ENCODE measurements around the gene TIAM1.

Gene TIAM1

DNA sequence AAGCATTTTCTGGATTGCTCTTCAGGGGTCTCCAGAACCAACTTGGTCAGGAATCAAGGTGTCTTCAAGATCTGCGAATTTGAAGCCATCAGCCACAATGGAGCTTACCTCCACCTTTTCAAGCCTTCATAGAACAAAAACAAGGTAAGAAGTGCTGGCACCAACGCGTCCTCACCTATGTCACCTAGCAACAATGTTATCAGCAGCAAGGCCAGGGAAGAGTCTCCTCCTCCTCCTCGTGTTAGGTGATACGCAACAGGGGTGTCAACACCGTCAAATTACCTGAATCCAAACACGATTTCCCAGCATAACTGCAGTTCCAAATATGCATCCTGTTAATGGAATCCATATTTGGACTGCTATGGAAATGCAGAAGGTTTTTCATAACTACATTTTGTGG is 4.1 kb upstream of the TIAM1 start:
- H3K4me3 ChIP-seq (replicated peaks; ENCODE audit: low read depth, low read length), result no peak overlapping the region
- DNase-seq (ENCODE audit: low read depth), result no peak
- TF ChIP-seq, protein P1, sequence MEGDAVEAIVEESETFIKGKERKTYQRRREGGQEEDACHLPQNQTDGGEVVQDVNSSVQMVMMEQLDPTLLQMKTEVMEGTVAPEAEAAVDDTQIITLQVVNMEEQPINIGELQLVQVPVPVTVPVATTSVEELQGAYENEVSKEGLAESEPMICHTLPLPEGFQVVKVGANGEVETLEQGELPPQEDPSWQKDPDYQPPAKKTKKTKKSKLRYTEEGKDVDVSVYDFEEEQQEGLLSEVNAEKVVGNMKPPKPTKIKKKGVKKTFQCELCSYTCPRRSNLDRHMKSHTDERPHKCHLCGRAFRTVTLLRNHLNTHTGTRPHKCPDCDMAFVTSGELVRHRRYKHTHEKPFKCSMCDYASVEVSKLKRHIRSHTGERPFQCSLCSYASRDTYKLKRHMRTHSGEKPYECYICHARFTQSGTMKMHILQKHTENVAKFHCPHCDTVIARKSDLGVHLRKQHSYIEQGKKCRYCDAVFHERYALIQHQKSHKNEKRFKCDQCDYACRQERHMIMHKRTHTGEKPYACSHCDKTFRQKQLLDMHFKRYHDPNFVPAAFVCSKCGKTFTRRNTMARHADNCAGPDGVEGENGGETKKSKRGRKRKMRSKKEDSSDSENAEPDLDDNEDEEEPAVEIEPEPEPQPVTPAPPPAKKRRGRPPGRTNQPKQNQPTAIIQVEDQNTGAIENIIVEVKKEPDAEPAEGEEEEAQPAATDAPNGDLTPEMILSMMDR (IDR thresholded peaks at IDR 0.05; ENCODE audit: low read length, missing control alignments), result no peak

DNA sequence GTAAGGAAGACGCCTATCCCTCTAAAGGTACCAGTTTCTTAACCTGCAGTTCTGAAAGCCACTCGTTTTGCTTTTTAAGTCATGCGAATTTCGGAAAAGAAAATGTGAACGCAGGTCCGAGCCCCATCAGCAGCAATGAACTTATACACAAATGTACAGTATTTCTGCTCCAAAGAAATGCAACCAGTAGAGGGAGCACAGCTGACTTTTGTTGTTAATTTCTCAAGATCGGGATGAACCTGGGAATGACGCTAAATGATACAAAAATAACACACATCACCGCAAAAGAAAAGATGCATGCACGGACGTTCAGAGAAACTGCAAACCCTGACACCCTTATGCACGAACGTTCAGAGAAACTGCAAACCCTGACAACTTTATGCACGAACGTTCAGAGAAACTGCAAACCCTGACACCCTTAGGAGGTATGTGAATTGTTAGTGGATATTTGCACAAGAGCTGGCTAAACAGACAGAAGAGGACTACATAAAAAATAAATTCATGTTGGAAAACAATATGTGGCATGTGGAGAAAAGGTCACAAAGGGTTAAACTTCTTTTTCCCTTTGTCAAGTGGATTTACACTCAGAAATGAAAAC is 3.5 kb upstream of the TIAM1 start:
- H3K4me3 ChIP-seq (replicated peaks; ENCODE audit: low read depth, low read length), result no peak overlapping the region
- peak; percentile 64 for DNase-seq (ENCODE audit: low read depth)
- TF ChIP-seq, protein P1 (IDR thresholded peaks at IDR 0.05; ENCODE audit: low read length, missing control alignments), result peak; percentile 63

DNA sequence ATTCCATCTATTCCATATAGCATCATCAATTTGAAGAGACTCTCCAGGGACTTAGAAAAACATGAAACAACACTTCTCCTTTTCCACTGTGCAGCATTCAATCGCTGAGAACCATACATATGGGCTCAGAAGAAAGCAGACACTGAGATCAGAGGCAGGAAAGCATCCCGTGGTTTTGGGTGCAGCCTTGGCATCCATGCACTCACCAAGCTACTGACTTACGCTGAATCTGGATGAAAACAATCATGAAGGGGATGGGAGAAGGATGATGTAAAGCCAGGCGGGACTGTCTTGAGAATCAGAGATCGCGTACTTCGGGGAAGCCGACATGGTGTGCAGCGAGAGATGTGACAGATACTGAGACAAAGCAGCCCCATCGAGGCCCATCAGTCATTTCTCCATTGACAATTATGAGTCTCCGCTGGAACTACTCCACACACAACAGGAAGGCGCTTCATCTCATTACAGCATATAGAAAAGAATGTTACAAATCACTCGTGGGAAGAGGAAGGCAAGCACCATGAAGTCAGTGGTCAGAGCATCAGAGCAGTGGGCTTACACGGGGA is 2.3 kb upstream of the TIAM1 start:
- DNase-seq (ENCODE audit: low read depth), result no peak
- H3K4me3 ChIP-seq (replicated peaks; ENCODE audit: low read depth, low read length), result no peak overlapping the region
- TF ChIP-seq, protein P1 (IDR thresholded peaks at IDR 0.05; ENCODE audit: low read length, missing control alignments), result no peak

DNA sequence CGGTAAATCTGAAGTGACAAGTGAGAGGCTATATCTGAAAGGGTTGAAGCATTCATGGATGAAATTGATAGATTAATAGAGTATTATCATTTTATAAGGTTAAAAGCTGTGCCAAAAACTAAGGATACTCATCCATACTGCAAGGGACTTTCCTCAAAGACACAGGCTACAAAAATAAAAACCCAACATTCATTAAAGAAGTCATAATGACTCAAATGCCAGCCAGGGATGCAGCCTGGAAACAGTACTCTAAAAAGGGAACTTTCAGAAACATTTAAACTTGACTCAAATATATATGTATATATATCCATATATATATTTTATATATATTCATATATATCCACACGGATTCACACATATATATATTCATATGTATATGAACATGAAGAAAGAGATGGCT is 1.1 kb upstream of the TIAM1 start:
- no peak overlapping the region for H3K4me3 ChIP-seq (replicated peaks; ENCODE audit: low read depth, low read length)
- TF ChIP-seq, protein P1 (IDR thresholded peaks at IDR 0.05; ENCODE audit: low read length, missing control alignments), result no peak
- DNase-seq (ENCODE audit: low read depth), result no peak

DNA sequence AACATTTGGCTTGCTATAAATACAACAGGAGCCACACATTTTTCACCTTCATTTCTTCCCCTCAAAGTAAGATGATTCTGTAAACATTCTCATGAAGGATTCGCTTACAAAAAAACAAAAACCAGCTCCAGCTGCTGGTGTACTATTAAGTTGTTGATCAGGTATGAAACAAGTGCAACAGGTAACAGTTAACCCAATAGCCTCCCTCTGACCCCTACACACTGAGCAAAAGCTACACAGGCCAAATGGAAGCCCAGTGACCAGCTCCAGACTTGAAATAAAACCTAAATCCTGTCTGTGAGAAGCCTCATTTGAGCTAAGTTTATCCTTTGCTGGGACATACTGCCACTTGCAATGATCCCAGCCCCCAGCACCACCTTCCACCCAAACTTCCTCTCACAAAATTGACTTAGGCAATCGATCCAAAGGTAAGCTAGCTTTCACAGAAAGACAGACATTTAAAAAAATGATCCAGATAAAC is 991 bp downstream of the TIAM1 start:
- peak overlapping the region; percentile 66 for H3K4me3 ChIP-seq (replicated peaks; ENCODE audit: low read depth, low read length)
- DNase-seq (ENCODE audit: low read depth), result no peak
- TF ChIP-seq, protein P1 (IDR thresholded peaks at IDR 0.05; ENCODE audit: low read length, missing control alignments), result no peak

DNA sequence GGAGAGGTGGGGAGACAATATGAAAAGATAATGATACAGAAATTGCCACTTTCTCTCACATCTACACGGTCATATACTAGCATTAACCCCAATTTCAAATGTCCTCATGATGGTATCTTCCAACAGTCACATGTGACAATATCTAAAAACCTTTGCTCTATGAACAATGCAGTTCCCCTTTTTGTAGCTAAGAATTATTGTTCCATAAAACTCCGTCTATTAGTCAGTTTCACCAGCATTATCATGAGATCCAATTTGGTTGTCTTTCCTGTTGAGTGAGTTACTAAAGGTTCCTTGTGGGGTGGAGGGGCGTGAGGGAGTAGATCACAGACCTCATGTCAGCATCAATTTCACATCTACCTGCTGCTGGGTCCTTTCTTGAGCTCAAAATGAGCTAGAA is 1.7 kb downstream of the TIAM1 start:
- DNase-seq (ENCODE audit: low read depth), result no peak
- TF ChIP-seq, protein P1 (IDR thresholded peaks at IDR 0.05; ENCODE audit: low read length, missing control alignments), result no peak
- no peak overlapping the region for H3K4me3 ChIP-seq (replicated peaks; ENCODE audit: low read depth, low read length)

Measured in fibroblast of pulmonary artery (primary cell).